ENCODE results near the gene FCHSD2.
"Not testable (repeated sequence)": the region's sequence is repeated elsewhere in the genome, so short reads cannot be mapped to it uniquely, and the experiment has no call there.

The FCHSD2 gene

GRCh38 chr11:73055655-73056354 lies 86.3 kb downstream of the FCHSD2 start:
- no peak for DNase-seq

GRCh38 chr11:73055002-73055401 lies 87.1 kb downstream of the FCHSD2 start:
- DNase-seq = no peak

GRCh38 chr11:73053964-73054363 lies 88.2 kb downstream of the FCHSD2 start:
- no peak for DNase-seq

- DNase-seq = no peak
These were observed 93.7 kb downstream of the FCHSD2 start for GRCh38 chr11:73048446-73048845.

GRCh38 chr11:73047773-73048371 lies 94.2 kb downstream of the FCHSD2 start:
- no peak for DNase-seq

GRCh38 chr11:73040046-73040445 lies 102.1 kb downstream of the FCHSD2 start:
- no peak for DNase-seq

GRCh38 chr11:73034777-73035176 lies 107.3 kb downstream of the FCHSD2 start:
- DNase-seq = no peak

GRCh38 chr11:73034331-73034730 lies 107.8 kb downstream of the FCHSD2 start:
- no peak for DNase-seq

- DNase-seq = no peak
These were observed 112.0 kb downstream of the FCHSD2 start for GRCh38 chr11:73030130-73030529.

- no peak for DNase-seq
These were observed 112.7 kb downstream of the FCHSD2 start for GRCh38 chr11:73029403-73029802.

- no peak for DNase-seq
These were observed 113.5 kb downstream of the FCHSD2 start for GRCh38 chr11:73028611-73029010.

GRCh38 chr11:73027840-73028239 lies 114.3 kb downstream of the FCHSD2 start:
- not testable (repeated sequence) for DNase-seq

- no peak for DNase-seq
These were observed 117.5 kb downstream of the FCHSD2 start for GRCh38 chr11:73024639-73025038.

- DNase-seq = no peak
These were observed 122.1 kb downstream of the FCHSD2 start for GRCh38 chr11:73019996-73020395.

- DNase-seq = no peak
These were observed 122.7 kb downstream of the FCHSD2 start for GRCh38 chr11:73019449-73019848.

GRCh38 chr11:73018856-73019255 lies 123.3 kb downstream of the FCHSD2 start:
- no peak for DNase-seq

GRCh38 chr11:73017024-73017751 lies 124.9 kb downstream of the FCHSD2 start:
- no peak for DNase-seq

GRCh38 chr11:73013021-73013420 lies 129.1 kb downstream of the FCHSD2 start:
- no peak for DNase-seq

GRCh38 chr11:73012121-73012863 lies 129.8 kb downstream of the FCHSD2 start:
- no peak for DNase-seq

GRCh38 chr11:73011126-73011817 lies 130.8 kb downstream of the FCHSD2 start:
- DNase-seq = no peak

GRCh38 chr11:73009972-73010371 lies 132.1 kb downstream of the FCHSD2 start:
- DNase-seq = no peak

GRCh38 chr11:73004088-73004487 lies 138.0 kb downstream of the FCHSD2 start:
- no peak for DNase-seq

GRCh38 chr11:73003088-73003487 lies 139.0 kb downstream of the FCHSD2 start:
- no peak for DNase-seq
